Stomach (tissue), 9 donors: Measurements from ENCODE around the gene CDH15. TPM values are rescaled to one million over a fixed set of nuclear protein-coding genes. Genes with fewer than 3 reads are reported as not detected.

Source experiments
- DNase-seq, 2 donors: peaks; one replicate each; pipeline versions ENCODE4 v3.0.0 to v3.0.0-alpha.2; 2013 to 2019
- H3K27ac ChIP-seq, 5 donors: fragments of 200-600 bp in 4 of 5; sonication (generic) in 4 of 5; one replicate each; pipeline ENCODE4 v1.5.1; 2013 to 2019; ENCODE audit warnings: mild to moderate bottlenecking in 1 of 5, moderate library complexity in 1 of 5
- H3K27me3 ChIP-seq, 3 donors: fragments of 200-600 bp; sonication (generic); one replicate each; pipeline ENCODE4 v1.5.1; 2017 to 2019; ENCODE audit warnings: mixed run types in 1 of 3
- H3K36me3 ChIP-seq, 4 donors: fragments of 200-600 bp; sonication (generic); 1 replicate in 3 of 4; 2 replicates in 1 of 4; pipeline ENCODE4 v1.5.1; 2016 to 2019
- H3K4me1 ChIP-seq, 4 donors: fragments of 200-600 bp; sonication (generic); one replicate each; pipeline ENCODE4 v1.5.1; 2016 to 2019
- H3K4me3 ChIP-seq, 4 donors: fragments of 200-600 bp; sonication (generic) in 3 of 4; one replicate each; pipeline ENCODE4 v1.5.1; 2016 to 2019; ENCODE audit warnings: mild to moderate bottlenecking in 1 of 4
- H3K9me3 ChIP-seq, 4 donors: fragments of 200-600 bp; sonication (generic); one replicate each; pipeline ENCODE4 v1.5.1; 2016 to 2019
- EP300 ChIP-seq: sonication (generic); formaldehyde crosslinking; IDR thresholded peaks from one replicate; pipeline ENCODE4 v1.6.1; 2017; ENCODE audit warnings: antibody characterized with exemption
- POLR2A ChIP-seq, 4 donors: fragments of 450-650 bp; IDR thresholded peaks; one replicate each; pipeline ENCODE4 v1.6.1; 2016; ENCODE audit warnings: antibody characterized with exemption in 4 of 4, control low read depth in 2 of 4, mild to moderate bottlenecking in 1 of 4, moderate library complexity in 1 of 4
- POLR2AphosphoS5 ChIP-seq, 3 donors: sonication (generic); formaldehyde crosslinking; IDR thresholded peaks; one replicate each; pipeline ENCODE4 v1.6.1; 2016; ENCODE audit warnings: antibody characterized with exemption in 3 of 3
- WGBS, 5 donors: extraction: QIAGEN DNeasy Blood & Tissue Kit in 3 of 5; methylation state at CpG; one replicate each; pipeline versions ENCODE4 v1.1.5 to v1.1.7; 2013 to 2018; 5-methylcytosine and 5-hydroxymethylcytosine counted together
- intact Hi-C: fragments of 100-400 bp; cut with DNase I; formaldehyde crosslinking; loops from one replicate; pipeline ENCODE4 v1.15.1; 2023; ENCODE audit warnings: low total_unique reads
- polyA plus RNA-seq, 3 donors: library from polyadenylated mRNA; stranded (reverse); fragments of 200-250 nt; gene quantifications; one replicate each; pipeline ENCODE4 v1.2.3, GENCODE V29; 2013
- total RNA-seq, 5 donors: library from RNA; depleted of rRNA; stranded (reverse); fragments of >200 nt; gene quantifications; one replicate each; pipeline versions ENCODE4 v1.1.0 to v1.2.3, GENCODE V29; 2014 to 2016
- TF ChIP-seq, protein P1 (sequence below), 7 experiments: fragments of 450-650 bp in 4 of 7; fragments of 200-600 bp in 3 of 7; sonication (generic) in 3 of 7; IDR thresholded peaks; one replicate each; pipeline ENCODE4 v1.5.1; 2016 to 2019; ENCODE audit warnings: antibody characterized with exemption in 7 of 7, control low read depth in 2 of 7, mild to moderate bottlenecking in 1 of 7
- donor health status: healthy with polysubstance abuse.
- donor health status: Bipolar disorder and iron deficiency.
- donor health status: healthy.

CDH15 gene
- total and polyA plus RNA-seq, 8 donors, result 0.20 to 0.31 TPM; not detected in 6

DNA sequence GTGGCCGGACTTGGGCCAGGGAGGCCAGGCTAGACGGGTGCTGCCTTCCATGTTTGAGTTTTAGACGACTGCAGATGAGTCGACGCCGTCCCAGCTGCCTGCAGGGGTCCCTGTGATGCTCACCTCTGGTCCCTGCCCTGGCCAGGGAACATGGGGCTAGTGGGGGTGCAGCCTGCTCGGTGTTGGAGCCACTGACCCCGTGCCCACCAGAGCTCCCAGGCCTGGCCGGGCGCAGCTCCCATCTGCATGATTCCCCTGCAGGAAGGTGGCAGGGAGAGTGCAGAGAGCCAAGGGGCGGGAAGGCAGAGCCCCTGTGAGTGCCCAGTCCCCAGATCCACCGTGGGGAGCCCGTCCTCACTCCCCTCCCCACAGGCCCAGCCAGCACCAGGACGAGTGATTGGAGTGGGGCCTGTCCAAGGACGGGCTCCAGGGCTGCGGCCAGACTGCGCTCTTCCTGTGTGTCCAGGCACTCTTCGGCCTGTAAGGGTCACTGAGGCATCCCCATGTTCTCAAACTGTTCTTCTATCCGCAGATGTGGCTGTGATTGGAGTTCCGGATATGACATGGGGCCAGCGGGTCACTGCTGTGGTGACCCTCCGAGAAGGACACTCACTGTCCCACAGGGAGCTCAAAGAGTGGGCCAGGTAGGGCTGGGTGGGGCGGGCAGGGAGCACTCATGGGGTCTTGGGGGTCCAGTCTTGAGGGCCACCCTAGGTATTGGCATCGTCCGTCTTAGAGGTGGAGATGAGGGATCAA lies 26.0 kb upstream of the CDH15 start:
- Histone ChIP-seq H3K4me3 (no peak overlapping the region), H3K36me3 (peaks cover 51 to 96% (median 91%) of the 10 kb centered on the region in 4 donors), H3K27me3 (no peaks in the 10 kb centered on the region), H3K4me1 (no peaks in the 10 kb centered on the region), H3K27ac (no peak overlapping the region), H3K9me3 (peaks cover 0 to 12% (median 1%) of the 10 kb centered on the region in 4 donors)
- WGBS, 5 donors, result 95 to 97% (median 96%) methylated on average over 18 to 25 of the region's 25 CpGs
- no peak for DNase-seq
- TF ChIP-seq, protein P1, sequence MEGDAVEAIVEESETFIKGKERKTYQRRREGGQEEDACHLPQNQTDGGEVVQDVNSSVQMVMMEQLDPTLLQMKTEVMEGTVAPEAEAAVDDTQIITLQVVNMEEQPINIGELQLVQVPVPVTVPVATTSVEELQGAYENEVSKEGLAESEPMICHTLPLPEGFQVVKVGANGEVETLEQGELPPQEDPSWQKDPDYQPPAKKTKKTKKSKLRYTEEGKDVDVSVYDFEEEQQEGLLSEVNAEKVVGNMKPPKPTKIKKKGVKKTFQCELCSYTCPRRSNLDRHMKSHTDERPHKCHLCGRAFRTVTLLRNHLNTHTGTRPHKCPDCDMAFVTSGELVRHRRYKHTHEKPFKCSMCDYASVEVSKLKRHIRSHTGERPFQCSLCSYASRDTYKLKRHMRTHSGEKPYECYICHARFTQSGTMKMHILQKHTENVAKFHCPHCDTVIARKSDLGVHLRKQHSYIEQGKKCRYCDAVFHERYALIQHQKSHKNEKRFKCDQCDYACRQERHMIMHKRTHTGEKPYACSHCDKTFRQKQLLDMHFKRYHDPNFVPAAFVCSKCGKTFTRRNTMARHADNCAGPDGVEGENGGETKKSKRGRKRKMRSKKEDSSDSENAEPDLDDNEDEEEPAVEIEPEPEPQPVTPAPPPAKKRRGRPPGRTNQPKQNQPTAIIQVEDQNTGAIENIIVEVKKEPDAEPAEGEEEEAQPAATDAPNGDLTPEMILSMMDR (IDR thresholded peaks at IDR 0.05), result no peak
- no peak for TF ChIP-seq EP300
- no peak for TF ChIP-seq POLR2A (IDR thresholded peaks at IDR 0.05)
- TF ChIP-seq POLR2AphosphoS5 (IDR thresholded peaks at IDR 0.05), result no peak
- intact Hi-C loops, result no loop called here

DNA sequence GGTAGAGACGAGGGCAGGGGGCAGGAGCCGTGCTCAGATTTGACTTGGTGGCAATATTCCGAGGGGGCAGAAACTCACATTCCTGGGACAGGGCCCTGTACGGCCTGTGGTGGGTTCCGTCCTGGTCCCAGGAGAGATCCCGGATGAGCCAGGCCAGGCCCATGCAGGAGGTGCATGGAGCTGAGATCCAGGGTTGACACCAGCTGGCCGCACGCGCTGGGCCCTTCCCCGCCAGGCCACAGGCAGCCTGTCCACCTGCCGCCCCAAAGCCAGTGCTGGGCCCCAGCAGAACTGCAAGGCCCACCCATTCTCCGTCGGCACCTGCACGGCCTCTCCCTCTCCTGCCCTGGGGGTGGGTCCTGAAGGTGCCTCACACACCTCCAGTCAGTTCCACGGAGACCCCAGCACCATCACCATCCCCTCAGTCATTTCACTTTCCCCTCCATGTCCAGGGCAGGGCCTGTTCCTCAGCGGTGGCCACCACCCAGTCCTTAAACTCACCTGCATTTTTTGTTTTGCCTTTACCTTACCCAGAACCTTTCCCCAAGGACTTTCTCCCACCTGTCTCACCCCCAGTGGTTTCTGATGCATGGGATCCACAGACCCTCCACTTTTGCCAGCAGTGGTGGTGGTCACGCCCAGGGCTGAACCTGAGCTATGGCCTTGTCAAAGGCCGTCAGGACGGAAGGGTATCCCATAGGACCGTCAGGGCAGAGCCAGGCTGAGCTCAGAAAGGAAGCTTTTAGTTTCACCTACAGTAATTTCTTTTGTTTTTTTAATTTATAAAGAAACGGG lies 25.1 kb upstream of the CDH15 start:
- peaks cover 0 to 12% (median 1%) of the 10 kb centered on the region in 4 donors for H3K9me3 ChIP-seq
- no peaks in the 10 kb centered on the region for H3K27me3 ChIP-seq
- WGBS, 5 donors, result 95 to 99% (median 97%) methylated on average over 20 to 21 of the region's 21 CpGs
- TF ChIP-seq, protein P1 (IDR thresholded peaks at IDR 0.05), result no peak
- TF ChIP-seq POLR2AphosphoS5 (IDR thresholded peaks at IDR 0.05) (no peak), POLR2A (IDR thresholded peaks at IDR 0.05) (no peak), EP300 (no peak)
- peaks cover 45 to 95% (median 91%) of the 10 kb centered on the region in 4 donors for H3K36me3 ChIP-seq
- intact Hi-C loops, result no loop called here
- no peak for DNase-seq
- H3K4me3 ChIP-seq, result no peak overlapping the region
- H3K27ac ChIP-seq, result no peak overlapping the region
- H3K4me1 ChIP-seq, result no peaks in the 10 kb centered on the region

DNA sequence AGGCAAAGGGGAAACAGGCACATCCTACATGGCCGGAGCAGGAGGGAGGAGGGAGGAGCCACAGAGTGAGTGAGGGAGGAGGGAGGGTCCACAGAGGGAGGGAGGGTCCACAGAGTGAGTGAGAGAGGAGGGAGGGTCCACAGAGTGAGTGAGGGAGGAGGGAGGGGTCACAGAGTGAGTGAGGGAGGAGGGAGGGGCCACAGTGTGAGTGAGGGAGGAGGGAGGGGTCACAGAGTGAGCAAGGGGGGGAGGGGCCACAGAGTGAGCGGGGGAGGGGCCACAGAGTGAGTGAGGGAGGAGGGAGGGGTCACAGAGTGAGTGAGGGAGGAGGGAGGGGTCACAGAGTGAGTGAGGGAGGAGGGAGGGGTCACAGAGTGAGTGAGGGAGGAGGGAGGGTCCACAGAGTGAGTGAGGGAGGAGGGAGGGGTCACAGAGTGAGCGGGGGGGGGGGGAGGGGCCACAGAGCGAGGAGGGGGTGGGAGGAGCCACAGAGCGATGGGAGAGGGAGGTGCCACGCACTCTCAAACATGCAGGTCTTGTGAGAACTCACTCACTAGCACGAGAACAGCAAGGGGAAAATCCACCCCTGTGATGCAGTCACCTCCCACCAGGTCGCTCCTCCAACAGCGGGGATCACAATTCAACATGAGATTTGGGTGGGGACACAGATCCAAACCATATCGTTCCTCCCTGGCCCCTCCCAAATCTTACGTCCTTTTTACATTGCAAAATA lies 24.3 kb upstream of the CDH15 start:
- no peaks in the 10 kb centered on the region for H3K4me1 ChIP-seq
- 82 to 91% (median 86%) methylated on average over 9 to 11 of the region's 11 CpGs for WGBS, 5 donors
- intact Hi-C loops, result no loop called here
- no peak for DNase-seq
- peaks cover 0 to 12% (median 1%) of the 10 kb centered on the region in 4 donors for H3K9me3 ChIP-seq
- H3K36me3 ChIP-seq, result peaks cover 37 to 95% (median 91%) of the 10 kb centered on the region in 4 donors
- H3K4me3 ChIP-seq, result no peak overlapping the region
- H3K27ac ChIP-seq, result no peak overlapping the region
- no peaks in the 10 kb centered on the region for H3K27me3 ChIP-seq
- TF ChIP-seq POLR2AphosphoS5 (IDR thresholded peaks at IDR 0.05) (no peak), POLR2A (IDR thresholded peaks at IDR 0.05) (no peak), EP300 (no peak)
- TF ChIP-seq, protein P1 (IDR thresholded peaks at IDR 0.05), result no peak

DNA sequence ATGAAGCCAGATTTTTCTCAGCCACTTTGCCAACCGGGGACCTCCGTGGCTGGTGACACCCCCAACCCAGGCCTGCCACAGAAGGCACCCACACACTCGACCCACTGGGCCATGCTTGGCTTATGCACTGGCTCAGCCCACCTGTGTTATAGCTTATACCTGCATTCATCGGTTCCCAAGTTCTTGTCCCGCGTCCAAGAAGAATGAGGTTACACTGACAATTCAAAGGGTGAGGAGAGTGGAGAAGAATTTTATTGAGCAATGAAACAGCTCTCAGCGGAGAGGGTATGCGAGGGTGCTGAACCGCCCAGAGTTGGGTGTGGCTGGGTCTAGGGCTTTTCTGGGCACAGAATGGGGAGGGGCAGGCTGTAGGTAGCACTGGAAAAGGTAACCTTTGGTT lies 22.2 kb upstream of the CDH15 start:
- H3K4me3 ChIP-seq, result no peak overlapping the region
- 95 to 98% (median 97%) methylated on average over 9 of the region's 9 CpGs for WGBS, 5 donors
- peaks cover 0 to 12% (median 1%) of the 10 kb centered on the region in 4 donors for H3K9me3 ChIP-seq
- H3K27me3 ChIP-seq, result no peaks in the 10 kb centered on the region
- TF ChIP-seq EP300 (no peak), POLR2AphosphoS5 (IDR thresholded peaks at IDR 0.05) (no peak), POLR2A (IDR thresholded peaks at IDR 0.05) (no peak)
- TF ChIP-seq, protein P1 (IDR thresholded peaks at IDR 0.05), result no peak
- H3K4me1 ChIP-seq, result peaks cover 1 to 7% (median 4%) of the 10 kb centered on the region in 4 donors
- H3K27ac ChIP-seq, result no peak overlapping the region
- peaks cover 33 to 81% (median 77%) of the 10 kb centered on the region in 4 donors for H3K36me3 ChIP-seq
- intact Hi-C loops, result no loop called here
- DNase-seq, result no peak
